ENCODE measurements around the gene WNT3A. TPM values are rescaled to one million over a fixed set of nuclear protein-coding genes. Genes with fewer than 3 reads are reported as not detected.

Gene WNT3A
- polyA plus RNA-seq, 1 donor: not detected

DNA sequence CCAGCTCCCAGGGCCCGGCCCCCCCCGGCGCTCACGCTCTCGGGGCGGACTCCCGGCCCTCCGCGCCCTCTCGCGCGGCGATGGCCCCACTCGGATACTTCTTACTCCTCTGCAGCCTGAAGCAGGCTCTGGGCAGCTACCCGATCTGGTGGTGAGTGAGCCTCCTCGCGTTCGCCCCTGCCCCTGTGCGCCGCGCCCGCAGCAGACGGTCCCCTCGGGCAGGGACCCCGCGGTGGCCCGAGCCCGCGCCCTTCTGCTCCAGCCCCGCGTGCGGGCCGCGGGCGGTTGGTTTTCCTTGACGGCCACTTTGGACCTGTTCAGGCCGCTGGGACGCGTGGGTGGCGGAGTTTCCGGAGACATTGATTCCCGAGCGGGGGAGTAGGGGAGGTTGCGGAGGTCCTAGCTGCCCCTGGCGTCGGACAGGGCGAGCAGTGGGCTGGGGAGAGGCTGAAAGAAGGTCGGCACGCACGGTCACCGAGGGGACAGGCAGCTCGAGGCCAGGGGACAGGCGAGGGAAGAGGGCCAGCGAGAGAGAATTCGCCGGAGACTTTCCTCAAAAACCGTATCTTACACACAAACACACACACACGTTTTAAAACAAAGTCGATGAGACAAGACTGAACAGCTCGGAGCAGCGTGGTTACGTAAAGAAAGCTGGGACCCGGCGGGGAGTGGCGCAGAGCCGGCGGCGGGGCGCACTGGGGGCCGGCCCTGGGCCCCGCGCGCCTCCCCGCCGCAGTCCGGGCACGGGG lies 427 bp downstream of the WNT3A start:
- H3K9me3 ChIP-seq (ENCODE audit: control insufficient read depth, low read depth, low read length): no peaks in the 10 kb centered on the region
- H3K4me1 ChIP-seq (ENCODE audit: control insufficient read depth, insufficient read depth, low read length): peaks cover 4% of the 10 kb centered on the region
- no peaks in the 10 kb centered on the region for H3K36me3 ChIP-seq (ENCODE audit: control insufficient read depth, insufficient read depth, low read length)
- WGBS (ENCODE audit: insufficient coverage, low lambda C conversion rate): no CpG with 5 or more reads among the region's 77 CpGs
- no peak overlapping the region for H3K27ac ChIP-seq (ENCODE audit: low read length)
- H3K27me3 ChIP-seq (ENCODE audit: control insufficient read depth, insufficient read depth, low read length): peaks cover 93% of the 10 kb centered on the region
- DNase-seq: no peak
- H3K4me3 ChIP-seq (ENCODE audit: low read length): no peak overlapping the region

DNA sequence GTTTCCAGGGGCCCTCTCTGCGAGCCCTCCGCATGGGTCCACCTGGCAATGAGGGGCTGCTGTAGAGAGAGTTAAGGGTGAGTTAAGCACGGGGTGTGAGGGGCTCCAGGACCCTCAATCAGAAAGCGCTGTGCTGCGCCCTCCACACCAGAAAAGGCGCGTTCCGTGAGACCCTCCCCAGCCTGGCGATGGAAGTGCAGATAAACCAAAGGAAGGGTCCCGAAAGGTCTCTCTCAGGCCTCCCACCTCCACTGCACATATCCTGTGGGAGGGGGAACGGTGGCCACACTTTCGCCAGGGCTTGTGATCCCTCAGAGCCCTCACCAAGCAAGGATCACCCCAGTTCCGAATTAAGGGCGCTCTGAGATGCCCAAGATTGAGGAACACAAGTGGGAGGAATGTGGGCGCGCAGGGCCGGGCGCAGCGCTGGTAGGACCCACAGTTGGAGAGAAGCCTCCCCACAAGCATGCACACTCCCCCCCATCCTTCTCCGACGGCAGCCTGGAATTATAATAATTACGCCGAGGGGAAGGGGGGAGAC lies 1.1 kb downstream of the WNT3A start:
- no CpG with 5 or more reads among the region's 23 CpGs for WGBS (ENCODE audit: insufficient coverage, low lambda C conversion rate)
- H3K9me3 ChIP-seq (ENCODE audit: control insufficient read depth, low read depth, low read length): no peaks in the 10 kb centered on the region
- peaks cover 90% of the 10 kb centered on the region for H3K27me3 ChIP-seq (ENCODE audit: control insufficient read depth, insufficient read depth, low read length)
- no peak for DNase-seq
- no peak overlapping the region for H3K27ac ChIP-seq (ENCODE audit: low read length)
- H3K36me3 ChIP-seq (ENCODE audit: control insufficient read depth, insufficient read depth, low read length): no peaks in the 10 kb centered on the region
- peaks cover 4% of the 10 kb centered on the region for H3K4me1 ChIP-seq (ENCODE audit: control insufficient read depth, insufficient read depth, low read length)
- no peak overlapping the region for H3K4me3 ChIP-seq (ENCODE audit: low read length)

- no CpG with 5 or more reads among the region's 52 CpGs for WGBS (ENCODE audit: insufficient coverage, low lambda C conversion rate)
- no peaks in the 10 kb centered on the region for H3K36me3 ChIP-seq (ENCODE audit: control insufficient read depth, insufficient read depth, low read length)
- H3K4me1 ChIP-seq (ENCODE audit: control insufficient read depth, insufficient read depth, low read length): peaks cover 4% of the 10 kb centered on the region
- DNase-seq: no peak
- H3K4me3 ChIP-seq (ENCODE audit: low read length): no peak overlapping the region
- peaks cover 87% of the 10 kb centered on the region for H3K27me3 ChIP-seq (ENCODE audit: control insufficient read depth, insufficient read depth, low read length)
- H3K9me3 ChIP-seq (ENCODE audit: control insufficient read depth, low read depth, low read length): no peaks in the 10 kb centered on the region
- no peak overlapping the region for H3K27ac ChIP-seq (ENCODE audit: low read length)
These were observed 1.8 kb downstream of the WNT3A start for GRCh38 chr1:228008391-228009115.

DNA sequence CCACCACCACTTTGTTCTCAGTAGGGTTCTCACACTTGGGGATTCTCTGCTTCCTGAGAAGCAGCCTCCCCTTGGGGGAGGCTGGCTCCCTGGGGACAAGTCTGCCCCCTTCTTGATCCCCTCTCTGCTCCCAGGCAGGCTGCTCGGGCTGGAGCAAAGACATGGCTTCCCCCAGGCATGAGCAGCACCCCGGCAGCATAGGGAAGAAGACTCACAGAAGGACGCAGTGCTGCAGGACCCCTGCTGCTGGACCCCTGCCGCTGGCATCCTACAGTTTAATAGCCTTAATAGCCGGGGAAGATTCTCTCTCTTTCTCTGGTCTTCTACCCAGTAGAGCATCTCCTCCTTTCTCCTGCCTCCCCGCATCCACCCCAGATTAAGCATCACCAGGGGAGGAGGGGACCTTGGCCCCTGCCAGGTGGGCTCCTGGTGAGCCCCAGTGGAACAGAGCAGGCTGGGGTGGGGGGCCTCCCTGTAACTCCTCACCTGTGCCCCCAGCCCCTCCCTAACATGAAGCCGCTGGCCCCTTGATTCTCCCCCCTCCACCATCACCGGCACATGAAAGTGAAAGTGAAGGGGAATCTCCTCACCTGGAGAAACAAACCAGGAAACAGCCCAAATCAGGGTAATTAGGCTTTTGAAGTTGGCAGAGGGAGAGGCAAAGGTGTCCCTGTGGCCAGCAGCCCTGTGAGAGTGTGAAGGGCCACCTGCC lies 2.5 kb downstream of the WNT3A start:
- Histone ChIP-seq H3K27me3 (ENCODE audit: control insufficient read depth, insufficient read depth, low read length) (peaks cover 81% of the 10 kb centered on the region), H3K9me3 (ENCODE audit: control insufficient read depth, low read depth, low read length) (no peaks in the 10 kb centered on the region), H3K4me1 (ENCODE audit: control insufficient read depth, insufficient read depth, low read length) (peaks cover 4% of the 10 kb centered on the region), H3K4me3 (ENCODE audit: low read length) (no peak overlapping the region), H3K27ac (ENCODE audit: low read length) (no peak overlapping the region), H3K36me3 (ENCODE audit: control insufficient read depth, insufficient read depth, low read length) (no peaks in the 10 kb centered on the region)
- no CpG with 5 or more reads among the region's 8 CpGs for WGBS (ENCODE audit: insufficient coverage, low lambda C conversion rate)
- DNase-seq: no peak

DNA sequence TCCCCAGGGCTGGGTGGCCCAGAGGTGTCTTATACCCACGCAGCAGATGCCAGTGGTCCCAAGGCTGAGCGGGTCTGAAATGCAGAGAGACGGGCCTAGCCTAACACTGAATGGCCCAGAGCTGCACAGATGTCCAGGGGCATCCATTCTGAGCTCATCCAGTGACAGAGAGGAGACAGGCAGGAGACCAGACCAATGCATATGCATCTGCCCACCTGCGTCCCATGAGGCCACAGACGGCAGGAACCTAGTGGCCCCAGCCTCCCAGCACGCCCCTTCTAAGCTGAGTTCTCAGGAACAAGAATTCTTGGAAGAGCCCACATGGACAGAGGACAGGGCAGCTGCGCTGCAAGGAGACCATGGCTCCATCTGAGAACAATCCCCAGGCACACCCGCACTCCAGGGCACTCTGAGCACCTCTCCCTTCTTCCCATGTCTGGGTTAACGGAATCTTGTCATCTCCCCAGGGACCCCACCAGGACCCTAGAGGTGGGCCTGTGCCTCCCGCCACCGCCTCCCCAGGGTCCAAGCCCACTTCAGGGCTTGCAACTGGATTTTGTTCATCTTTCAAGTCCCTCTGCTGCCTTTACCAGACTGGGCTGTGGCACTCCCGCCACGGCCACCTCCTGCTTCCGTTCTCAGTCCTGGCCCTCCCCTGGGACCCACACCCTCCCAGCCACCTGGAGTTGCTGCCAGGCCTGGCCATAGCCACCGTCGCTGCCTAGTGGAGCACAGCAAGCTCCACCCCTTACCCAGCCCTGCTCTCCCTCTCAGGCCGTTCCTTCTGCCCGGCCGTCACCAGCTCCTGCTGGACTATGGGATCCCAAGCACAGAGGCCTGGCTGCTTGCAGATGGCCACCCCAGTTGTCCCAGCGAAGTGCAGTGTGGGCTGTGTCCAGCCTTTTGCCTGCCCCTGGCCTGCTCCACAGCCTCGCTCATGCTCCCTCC lies 3.3 kb downstream of the WNT3A start:
- Histone ChIP-seq H3K27me3 (ENCODE audit: control insufficient read depth, insufficient read depth, low read length) (peaks cover 76% of the 10 kb centered on the region), H3K4me1 (ENCODE audit: control insufficient read depth, insufficient read depth, low read length) (peaks cover 2% of the 10 kb centered on the region), H3K27ac (ENCODE audit: low read length) (no peak overlapping the region), H3K4me3 (ENCODE audit: low read length) (no peak overlapping the region), H3K9me3 (ENCODE audit: control insufficient read depth, low read depth, low read length) (no peaks in the 10 kb centered on the region), H3K36me3 (ENCODE audit: control insufficient read depth, insufficient read depth, low read length) (no peaks in the 10 kb centered on the region)
- no peak for DNase-seq
- WGBS (ENCODE audit: insufficient coverage, low lambda C conversion rate): no CpG with 5 or more reads among the region's 21 CpGs

GRCh38 chr1:228010921-228011320 lies 4.1 kb downstream of the WNT3A start:
- Histone ChIP-seq H3K27ac (ENCODE audit: low read length) (no peak overlapping the region), H3K9me3 (ENCODE audit: control insufficient read depth, low read depth, low read length) (no peaks in the 10 kb centered on the region), H3K27me3 (ENCODE audit: control insufficient read depth, insufficient read depth, low read length) (peaks cover 68% of the 10 kb centered on the region), H3K4me3 (ENCODE audit: low read length) (no peak overlapping the region), H3K36me3 (ENCODE audit: control insufficient read depth, insufficient read depth, low read length) (no peaks in the 10 kb centered on the region), H3K4me1 (ENCODE audit: control insufficient read depth, insufficient read depth, low read length) (peaks cover 2% of the 10 kb centered on the region)
- no peak for DNase-seq
- WGBS (ENCODE audit: insufficient coverage, low lambda C conversion rate): no CpG with 5 or more reads among the region's 7 CpGs

DNA sequence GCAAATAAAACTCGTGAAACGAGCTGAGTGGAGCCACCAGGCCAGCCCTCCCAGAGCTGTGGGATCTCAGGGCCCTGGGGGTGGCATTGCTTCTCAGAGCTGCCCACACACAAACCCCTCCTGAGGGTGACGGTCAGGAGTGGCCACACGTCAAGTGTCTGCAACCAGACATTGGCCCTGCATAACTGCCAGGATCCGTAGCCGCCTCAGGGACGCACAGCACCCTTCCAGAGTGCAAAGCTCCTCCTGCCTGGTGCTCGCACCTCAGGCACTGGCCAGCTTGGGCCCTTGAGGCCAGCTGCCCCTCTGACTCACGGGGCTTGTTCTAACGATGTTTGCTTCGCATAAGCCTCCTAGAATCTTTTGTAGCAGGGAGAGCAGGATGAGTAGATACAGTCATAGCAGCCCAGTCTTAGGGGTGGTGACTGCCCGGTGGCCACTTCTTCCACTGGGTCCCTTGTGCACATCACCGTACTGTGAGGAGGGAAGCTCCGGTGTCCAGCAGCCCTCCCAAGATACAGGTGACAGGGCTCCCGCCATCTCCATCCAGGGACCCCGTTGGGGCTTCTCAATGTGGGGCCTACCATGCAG lies 5.0 kb downstream of the WNT3A start:
- peaks cover 2% of the 10 kb centered on the region for H3K4me1 ChIP-seq (ENCODE audit: control insufficient read depth, insufficient read depth, low read length)
- H3K27ac ChIP-seq (ENCODE audit: low read length): no peak overlapping the region
- H3K36me3 ChIP-seq (ENCODE audit: control insufficient read depth, insufficient read depth, low read length): no peaks in the 10 kb centered on the region
- H3K27me3 ChIP-seq (ENCODE audit: control insufficient read depth, insufficient read depth, low read length): peaks cover 63% of the 10 kb centered on the region
- DNase-seq: no peak
- no peaks in the 10 kb centered on the region for H3K9me3 ChIP-seq (ENCODE audit: control insufficient read depth, low read depth, low read length)
- H3K4me3 ChIP-seq (ENCODE audit: low read length): no peak overlapping the region
- no CpG with 5 or more reads among the region's 16 CpGs for WGBS (ENCODE audit: insufficient coverage, low lambda C conversion rate)

DNA sequence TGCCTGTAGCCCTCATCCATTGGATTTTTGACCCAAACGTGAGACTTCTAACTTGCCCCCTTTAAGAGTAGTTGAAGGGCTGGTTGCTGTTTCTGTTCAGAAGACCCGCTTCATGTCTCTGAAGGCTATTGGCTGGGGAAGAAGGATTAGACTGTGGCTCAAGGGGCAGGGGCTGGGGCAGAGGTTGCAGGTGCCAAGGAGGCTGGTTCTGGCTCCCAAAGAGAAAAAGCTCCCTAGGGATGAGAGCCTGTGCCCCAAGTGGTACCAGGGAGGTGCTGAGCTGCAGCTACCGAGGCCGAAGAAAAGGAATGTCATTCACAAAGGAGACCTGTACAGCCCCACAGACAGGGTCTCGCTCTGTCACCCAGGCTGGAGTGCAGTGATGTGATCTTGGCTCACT lies 5.8 kb downstream of the WNT3A start:
- H3K27ac ChIP-seq (ENCODE audit: low read length): no peak overlapping the region
- H3K9me3 ChIP-seq (ENCODE audit: control insufficient read depth, low read depth, low read length): no peaks in the 10 kb centered on the region
- peaks cover 56% of the 10 kb centered on the region for H3K27me3 ChIP-seq (ENCODE audit: control insufficient read depth, insufficient read depth, low read length)
- DNase-seq: no peak
- WGBS (ENCODE audit: insufficient coverage, low lambda C conversion rate): no CpG with 5 or more reads among the region's 5 CpGs
- H3K36me3 ChIP-seq (ENCODE audit: control insufficient read depth, insufficient read depth, low read length): no peaks in the 10 kb centered on the region
- no peaks in the 10 kb centered on the region for H3K4me1 ChIP-seq (ENCODE audit: control insufficient read depth, insufficient read depth, low read length)
- no peak overlapping the region for H3K4me3 ChIP-seq (ENCODE audit: low read length)

DNA sequence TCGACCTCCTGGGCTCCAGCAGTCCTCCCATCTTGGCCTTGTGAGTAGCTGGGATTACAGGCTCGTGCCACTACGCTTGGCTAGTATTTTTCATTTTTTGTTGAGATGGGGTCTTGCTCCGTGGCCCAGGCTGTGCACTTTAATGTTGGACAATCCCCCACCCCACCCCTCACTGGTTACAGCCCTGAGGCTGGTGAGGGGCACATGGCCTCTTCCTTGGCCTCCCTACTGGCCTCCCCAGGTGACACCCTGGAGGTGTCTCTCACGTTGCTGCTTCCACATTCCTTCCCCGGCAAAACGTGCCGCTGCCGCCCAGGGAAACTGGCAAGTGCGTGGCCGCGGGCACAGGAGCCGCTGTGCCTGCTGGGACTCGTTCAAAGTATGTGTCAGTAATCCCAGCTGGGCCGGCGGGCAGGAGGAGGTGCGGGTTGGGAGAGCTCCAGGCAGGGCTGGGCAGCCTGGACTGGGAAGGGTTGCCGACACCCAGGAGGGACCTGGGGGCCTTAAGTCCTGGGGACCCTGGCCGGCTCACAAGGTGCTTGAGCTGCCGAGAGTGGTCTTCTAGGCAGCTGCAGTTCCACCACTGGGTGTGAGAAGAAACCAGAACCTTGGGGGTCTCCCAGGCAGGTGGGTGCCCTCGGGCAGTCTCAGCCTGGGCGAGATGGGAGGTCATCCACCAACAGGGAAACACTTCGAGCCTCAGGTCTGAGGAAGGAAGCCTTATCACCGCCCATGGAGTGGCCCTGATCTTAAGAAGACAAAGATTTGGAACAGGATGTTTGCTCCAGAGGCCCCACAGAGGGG lies 6.5 kb downstream of the WNT3A start:
- H3K4me3 ChIP-seq (ENCODE audit: low read length): no peak overlapping the region
- no peaks in the 10 kb centered on the region for H3K36me3 ChIP-seq (ENCODE audit: control insufficient read depth, insufficient read depth, low read length)
- no peak overlapping the region for H3K27ac ChIP-seq (ENCODE audit: low read length)
- peaks cover 49% of the 10 kb centered on the region for H3K27me3 ChIP-seq (ENCODE audit: control insufficient read depth, insufficient read depth, low read length)
- no CpG with 5 or more reads among the region's 24 CpGs for WGBS (ENCODE audit: insufficient coverage, low lambda C conversion rate)
- no peaks in the 10 kb centered on the region for H3K9me3 ChIP-seq (ENCODE audit: control insufficient read depth, low read depth, low read length)
- no peak for DNase-seq
- no peaks in the 10 kb centered on the region for H3K4me1 ChIP-seq (ENCODE audit: control insufficient read depth, insufficient read depth, low read length)

Data from large intestine (tissue), 3 donors.